Stimulated activated CD4-positive, alpha-beta T cell treated with anti-CD3 and anti-CD28 coated beads, Interleukin-1b, Interleukin-23, amount 100 ng/mL, for 4 hours (primary cell): ENCODE results near the gene CCR5.
"Not testable (repeated sequence)": the region's sequence is repeated elsewhere in the genome, so short reads cannot be mapped to it uniquely, and the experiment has no call there.

Source experiments
- DNase-seq, 2 donors: peaks; one replicate each; pipeline ENCODE4 v3.0.0-alpha.2; 2020; ENCODE audit warnings: low read depth in 2 of 2

CCR5 gene

GRCh38 chr3:46383951-46384330, 13.2 kb downstream of the CCR5 start:
- DNase-seq = no peak

- no peak for DNase-seq
These were observed 15.5 kb downstream of the CCR5 start for GRCh38 chr3:46386205-46386604.

GRCh38 chr3:46388847-46389246, 18.1 kb downstream of the CCR5 start:
- DNase-seq = not testable (repeated sequence)

GRCh38 chr3:46389306-46389705, 18.6 kb downstream of the CCR5 start:
- no peak for DNase-seq

- not testable (repeated sequence) for DNase-seq
These were observed 20.8 kb downstream of the CCR5 start for GRCh38 chr3:46391526-46391925.

- no peak for DNase-seq
These were observed 22.3 kb downstream of the CCR5 start for GRCh38 chr3:46393011-46393410.

GRCh38 chr3:46393554-46394434, 23.0 kb downstream of the CCR5 start:
- DNase-seq = no peak

- DNase-seq = no peak
These were observed 24.5 kb downstream of the CCR5 start for GRCh38 chr3:46395210-46395661.

- no peak for DNase-seq
These were observed 25.2 kb downstream of the CCR5 start for GRCh38 chr3:46395766-46396530.

- DNase-seq = no peak
These were observed 26.4 kb downstream of the CCR5 start for GRCh38 chr3:46397111-46397510.

- DNase-seq = no peak
These were observed 27.6 kb downstream of the CCR5 start for GRCh38 chr3:46398186-46398955.

- DNase-seq = no peak
These were observed 28.4 kb downstream of the CCR5 start for GRCh38 chr3:46399098-46399497.

- DNase-seq = no peak
These were observed 28.8 kb downstream of the CCR5 start for GRCh38 chr3:46399557-46399956.

GRCh38 chr3:46400000-46400734, 29.4 kb downstream of the CCR5 start:
- DNase-seq = no peak

GRCh38 chr3:46400846-46401245, 30.1 kb downstream of the CCR5 start:
- DNase-seq = no peak

GRCh38 chr3:46401579-46401978, 30.8 kb downstream of the CCR5 start:
- DNase-seq = no peak

GRCh38 chr3:46402902-46403301, 32.2 kb downstream of the CCR5 start:
- not testable (repeated sequence) for DNase-seq

- DNase-seq = no peak
These were observed 34.7 kb downstream of the CCR5 start for GRCh38 chr3:46405301-46406019.

GRCh38 chr3:46406443-46406787, 35.7 kb downstream of the CCR5 start:
- DNase-seq = no peak

- DNase-seq = peak; percentile 3 to 6
These were observed 36.3 kb downstream of the CCR5 start, which contains the start of the genes CCR5AS and CCRL2 for GRCh38 chr3:46406788-46407611. CCR5AS (minus strand) TSS chr3:46407066. CCRL2 (plus strand) TSS chr3:46407259; CDS start chr3:46408080, 821 bp downstream.
